ENCODE data around the gene TEX264.

DNA sequence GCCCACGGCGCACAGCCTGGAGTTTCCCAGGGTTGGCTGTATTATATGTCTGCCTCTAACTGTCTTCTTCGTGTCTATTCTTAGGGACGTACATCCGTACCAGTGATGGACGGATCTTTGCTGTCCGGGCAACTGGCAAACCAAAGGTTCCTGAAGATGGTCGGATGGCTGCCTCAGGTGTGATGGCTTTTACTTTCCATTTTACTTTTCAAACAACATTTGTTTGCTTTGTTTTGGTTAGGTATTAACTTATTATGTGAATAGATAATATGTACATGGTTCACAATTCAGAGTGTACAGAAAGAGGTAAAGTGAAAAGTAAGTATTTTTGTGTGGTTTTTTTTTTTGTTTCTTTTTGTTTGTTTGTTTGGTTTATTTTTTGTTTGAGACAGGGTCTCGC, 11.1 kb upstream of the TEX264 start:
- TF ChIP-seq, protein P1, sequence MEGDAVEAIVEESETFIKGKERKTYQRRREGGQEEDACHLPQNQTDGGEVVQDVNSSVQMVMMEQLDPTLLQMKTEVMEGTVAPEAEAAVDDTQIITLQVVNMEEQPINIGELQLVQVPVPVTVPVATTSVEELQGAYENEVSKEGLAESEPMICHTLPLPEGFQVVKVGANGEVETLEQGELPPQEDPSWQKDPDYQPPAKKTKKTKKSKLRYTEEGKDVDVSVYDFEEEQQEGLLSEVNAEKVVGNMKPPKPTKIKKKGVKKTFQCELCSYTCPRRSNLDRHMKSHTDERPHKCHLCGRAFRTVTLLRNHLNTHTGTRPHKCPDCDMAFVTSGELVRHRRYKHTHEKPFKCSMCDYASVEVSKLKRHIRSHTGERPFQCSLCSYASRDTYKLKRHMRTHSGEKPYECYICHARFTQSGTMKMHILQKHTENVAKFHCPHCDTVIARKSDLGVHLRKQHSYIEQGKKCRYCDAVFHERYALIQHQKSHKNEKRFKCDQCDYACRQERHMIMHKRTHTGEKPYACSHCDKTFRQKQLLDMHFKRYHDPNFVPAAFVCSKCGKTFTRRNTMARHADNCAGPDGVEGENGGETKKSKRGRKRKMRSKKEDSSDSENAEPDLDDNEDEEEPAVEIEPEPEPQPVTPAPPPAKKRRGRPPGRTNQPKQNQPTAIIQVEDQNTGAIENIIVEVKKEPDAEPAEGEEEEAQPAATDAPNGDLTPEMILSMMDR (conservative IDR thresholded peaks at IDR 0.05; ENCODE audit: low read depth, low read length), result no peak
- no peak for TF ChIP-seq EZH2 (IDR thresholded peaks at IDR 0.05; ENCODE audit: borderline replicate concordance, low read depth, low read length, poor library complexity, severe bottlenecking)

Measured in A673 (cell line).